ENCODE measurements around the gene UBN2. TPM values are rescaled to one million over a fixed set of nuclear protein-coding genes. Genes with fewer than 3 reads are reported as not detected.

Gene UBN2
- total RNA-seq, 2 experiments from 2014 or later = 7.2 to 19.9 TPM

DNA sequence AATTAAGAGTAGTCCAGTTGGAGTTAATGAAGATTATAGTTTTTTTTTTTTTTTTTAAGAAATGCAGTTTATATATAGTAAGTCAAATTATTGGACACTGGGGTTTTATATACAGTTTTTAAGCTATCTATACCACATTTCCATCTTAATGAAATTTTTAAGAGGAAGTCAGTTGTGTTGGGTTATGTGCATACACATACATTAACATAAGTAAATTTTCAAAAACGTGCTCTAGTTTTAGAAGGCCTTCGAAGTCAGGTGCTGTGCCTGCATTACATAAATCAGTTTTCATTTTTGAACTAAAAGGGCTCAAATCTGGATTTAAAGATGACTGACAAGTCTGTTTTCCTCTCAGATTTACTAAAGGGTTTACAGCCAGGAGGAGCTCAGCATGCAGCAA, 62.5 kb downstream of the UBN2 start:
- H3K4me2 ChIP-seq (ENCODE audit: low read length) = no peak overlapping the region
- H4K20me1 ChIP-seq (ENCODE audit: insufficient read depth, low read length) = no peaks in the 10 kb centered on the region
- H3K4me3 ChIP-seq (ENCODE audit: low read depth, low read length, poor library complexity, severe bottlenecking) = no peak overlapping the region
- no peak for TF ChIP-seq EZH2phosphoT487 (IDR thresholded peaks at IDR 0.05; ENCODE audit: borderline replicate concordance, low read depth, low read length)
- TF ChIP-seq, protein P1, sequence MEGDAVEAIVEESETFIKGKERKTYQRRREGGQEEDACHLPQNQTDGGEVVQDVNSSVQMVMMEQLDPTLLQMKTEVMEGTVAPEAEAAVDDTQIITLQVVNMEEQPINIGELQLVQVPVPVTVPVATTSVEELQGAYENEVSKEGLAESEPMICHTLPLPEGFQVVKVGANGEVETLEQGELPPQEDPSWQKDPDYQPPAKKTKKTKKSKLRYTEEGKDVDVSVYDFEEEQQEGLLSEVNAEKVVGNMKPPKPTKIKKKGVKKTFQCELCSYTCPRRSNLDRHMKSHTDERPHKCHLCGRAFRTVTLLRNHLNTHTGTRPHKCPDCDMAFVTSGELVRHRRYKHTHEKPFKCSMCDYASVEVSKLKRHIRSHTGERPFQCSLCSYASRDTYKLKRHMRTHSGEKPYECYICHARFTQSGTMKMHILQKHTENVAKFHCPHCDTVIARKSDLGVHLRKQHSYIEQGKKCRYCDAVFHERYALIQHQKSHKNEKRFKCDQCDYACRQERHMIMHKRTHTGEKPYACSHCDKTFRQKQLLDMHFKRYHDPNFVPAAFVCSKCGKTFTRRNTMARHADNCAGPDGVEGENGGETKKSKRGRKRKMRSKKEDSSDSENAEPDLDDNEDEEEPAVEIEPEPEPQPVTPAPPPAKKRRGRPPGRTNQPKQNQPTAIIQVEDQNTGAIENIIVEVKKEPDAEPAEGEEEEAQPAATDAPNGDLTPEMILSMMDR (conservative IDR thresholded peaks at IDR 0.05; ENCODE audit: low read length) = no peak
- DNase-seq (ENCODE audit: low spot score) = no peak
- intact Hi-C loops (cut with micrococcal nuclease; ENCODE audit: unreplicated experiment) = no loop called here
- ChIA-PET CTCF (ENCODE audit: unreplicated experiment) (no interaction called here), POLR2A (interaction anchor here (0.7 kb wide), 1 partner anchor 12 kb away, joined by 3 read pairs; no protein-coding TSS in a partner anchor)
- no peaks in the 10 kb centered on the region for H3K9me3 ChIP-seq (ENCODE audit: low read length)
- peaks cover 8% of the 10 kb centered on the region; the same call in 1 of the 2 replicates for H3K36me3 ChIP-seq (ENCODE audit: insufficient read depth, low read length)
- H3K27ac ChIP-seq (ENCODE audit: low read depth, low read length, poor library complexity, severe bottlenecking) = no peak overlapping the region
- H3K4me1 ChIP-seq (ENCODE audit: insufficient read depth, low read length, poor library complexity, severe bottlenecking) = no peaks in the 10 kb centered on the region
- no TSS peak for BruUV-seq (replicated peaks)
- H2AFZ ChIP-seq (ENCODE audit: low read length) = no peak overlapping the region
- H3K79me2 ChIP-seq (ENCODE audit: insufficient read depth, low read depth, low read length) = no peaks in the 10 kb centered on the region
- no peaks in the 10 kb centered on the region; the same call in 1 of the 2 replicates for H3K9me2 ChIP-seq (ENCODE audit: insufficient read depth, low read length)

DNA sequence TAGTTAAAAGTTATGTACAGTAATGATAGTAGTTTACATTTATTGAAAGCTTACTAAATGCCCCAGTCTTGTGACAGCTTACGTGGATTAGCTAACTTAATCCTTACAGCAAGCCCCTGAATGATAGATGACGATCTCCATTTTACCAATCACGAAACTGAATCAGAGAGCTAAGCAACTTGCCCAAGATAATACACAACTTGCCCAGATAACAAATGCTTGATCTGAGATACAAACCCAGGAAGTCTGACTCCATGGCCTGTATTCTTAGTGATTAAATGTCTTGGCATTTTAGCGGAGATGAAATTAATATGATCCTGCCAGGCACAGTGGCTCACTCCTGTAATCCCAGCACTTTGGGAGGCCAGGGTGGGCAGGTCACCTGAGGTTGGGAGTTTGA, 63.2 kb downstream of the UBN2 start:
- H4K20me1 ChIP-seq (ENCODE audit: insufficient read depth, low read length) = no peaks in the 10 kb centered on the region
- H3K9me3 ChIP-seq (ENCODE audit: low read length) = no peaks in the 10 kb centered on the region
- peaks cover 8% of the 10 kb centered on the region; the same call in 1 of the 2 replicates for H3K36me3 ChIP-seq (ENCODE audit: insufficient read depth, low read length)
- no TSS peak for BruUV-seq (replicated peaks)
- no peak overlapping the region for H3K27ac ChIP-seq (ENCODE audit: low read depth, low read length, poor library complexity, severe bottlenecking)
- no peak for TF ChIP-seq EZH2phosphoT487 (IDR thresholded peaks at IDR 0.05; ENCODE audit: borderline replicate concordance, low read depth, low read length)
- no peak overlapping the region for H3K4me3 ChIP-seq (ENCODE audit: low read depth, low read length, poor library complexity, severe bottlenecking)
- POLR2A ChIA-PET = interaction anchor here (0.7 kb wide), 1 partner anchor 13 kb away, joined by 3 read pairs; no protein-coding TSS in a partner anchor
- no peak overlapping the region for H3K4me2 ChIP-seq (ENCODE audit: low read length)
- H3K9me2 ChIP-seq (ENCODE audit: insufficient read depth, low read length) = no peaks in the 10 kb centered on the region; the same call in 1 of the 2 replicates
- intact Hi-C loops (cut with micrococcal nuclease; ENCODE audit: unreplicated experiment) = no loop called here
- no peak overlapping the region for H2AFZ ChIP-seq (ENCODE audit: low read length)
- DNase-seq (ENCODE audit: low spot score) = no peak
- H3K4me1 ChIP-seq (ENCODE audit: insufficient read depth, low read length, poor library complexity, severe bottlenecking) = no peaks in the 10 kb centered on the region
- no peaks in the 10 kb centered on the region for H3K79me2 ChIP-seq (ENCODE audit: insufficient read depth, low read depth, low read length)
- CTCF ChIA-PET (ENCODE audit: unreplicated experiment) = no interaction called here

- no peaks in the 10 kb centered on the region for H3K4me1 ChIP-seq (ENCODE audit: insufficient read depth, low read length, poor library complexity, severe bottlenecking)
- H3K9me3 ChIP-seq (ENCODE audit: low read length) = no peaks in the 10 kb centered on the region
- no peak for DNase-seq (ENCODE audit: low spot score)
- BruUV-seq (replicated peaks) = no TSS peak
- H3K9me2 ChIP-seq (ENCODE audit: insufficient read depth, low read length) = no peaks in the 10 kb centered on the region; the same call in 1 of the 2 replicates
- H3K4me3 ChIP-seq (ENCODE audit: low read depth, low read length, poor library complexity, severe bottlenecking) = no peak overlapping the region
- no peak overlapping the region for H3K27ac ChIP-seq (ENCODE audit: low read depth, low read length, poor library complexity, severe bottlenecking)
- no peak overlapping the region for H2AFZ ChIP-seq (ENCODE audit: low read length)
- H3K79me2 ChIP-seq (ENCODE audit: insufficient read depth, low read depth, low read length) = no peaks in the 10 kb centered on the region
- no peak for TF ChIP-seq EZH2phosphoT487 (IDR thresholded peaks at IDR 0.05; ENCODE audit: borderline replicate concordance, low read depth, low read length)
- TF ChIP-seq, protein P1 (conservative IDR thresholded peaks at IDR 0.05; ENCODE audit: low read length) = no peak
- CTCF ChIA-PET (ENCODE audit: unreplicated experiment) = no interaction called here
- no peak overlapping the region for H3K4me2 ChIP-seq (ENCODE audit: low read length)
- POLR2A ChIA-PET = interaction anchor here (0.7 to 1.0 kb wide), 2 partner anchors 10 to 13 kb away, joined by 3 read pairs; no protein-coding TSS in a partner anchor
- no peaks in the 10 kb centered on the region for H4K20me1 ChIP-seq (ENCODE audit: insufficient read depth, low read length)
- intact Hi-C loops (cut with micrococcal nuclease; ENCODE audit: unreplicated experiment) = no loop called here
- peaks cover 8% of the 10 kb centered on the region; the same call in 1 of the 2 replicates for H3K36me3 ChIP-seq (ENCODE audit: insufficient read depth, low read length)
Measured at GRCh38 chr7:139294951-139295575, 64.0 kb downstream of the UBN2 start.
